Cardiac fibroblast (primary cell): ENCODE measurements around the gene SMAP1.

ENCODE experiments used
- DNase-seq, 2 donors: peaks; one replicate each; pipeline versions ENCODE4 v3.0.0 to v3.0.0-alpha.2; 2010; ENCODE audit warnings: low read depth in 2 of 2
- H3K4me3 ChIP-seq, 2 donors: replicated peaks in 1 of 2; 1 replicate in 1 of 2; 2 replicates in 1 of 2; pipeline ENCODE4 v1.5.1; 2011; ENCODE audit warnings: low read depth in 2 of 2, low read length in 2 of 2, mild to moderate bottlenecking in 2 of 2, moderate library complexity in 1 of 2
- CTCF ChIP-seq: IDR thresholded peaks from one replicate; pipeline ENCODE4 v1.5.1; 2011; ENCODE audit warnings: low read depth, mild to moderate bottlenecking, low read length, inconsistent platforms

Gene SMAP1

GRCh38 chr6:70633870-70634269, 33.8 kb upstream of the SMAP1 start:
- no peak for DNase-seq
- TF ChIP-seq CTCF: no peak
- H3K4me3 ChIP-seq: no peak overlapping the region

GRCh38 chr6:70636596-70636995, 31.1 kb upstream of the SMAP1 start:
- no peak for TF ChIP-seq CTCF
- DNase-seq: no peak
- no peak overlapping the region for H3K4me3 ChIP-seq

- no peak for DNase-seq
- no peak overlapping the region for H3K4me3 ChIP-seq
- no peak for TF ChIP-seq CTCF
Measured at GRCh38 chr6:70638468-70638867, 29.2 kb upstream of the SMAP1 start.

GRCh38 chr6:70651326-70651905, 16.3 kb upstream of the SMAP1 start:
- no peak for DNase-seq
- TF ChIP-seq CTCF: no peak
- H3K4me3 ChIP-seq: no peak overlapping the region

- no peak overlapping the region for H3K4me3 ChIP-seq
- TF ChIP-seq CTCF: no peak
- DNase-seq: no peak
Measured at GRCh38 chr6:70652216-70652615, 15.5 kb upstream of the SMAP1 start.

DNA sequence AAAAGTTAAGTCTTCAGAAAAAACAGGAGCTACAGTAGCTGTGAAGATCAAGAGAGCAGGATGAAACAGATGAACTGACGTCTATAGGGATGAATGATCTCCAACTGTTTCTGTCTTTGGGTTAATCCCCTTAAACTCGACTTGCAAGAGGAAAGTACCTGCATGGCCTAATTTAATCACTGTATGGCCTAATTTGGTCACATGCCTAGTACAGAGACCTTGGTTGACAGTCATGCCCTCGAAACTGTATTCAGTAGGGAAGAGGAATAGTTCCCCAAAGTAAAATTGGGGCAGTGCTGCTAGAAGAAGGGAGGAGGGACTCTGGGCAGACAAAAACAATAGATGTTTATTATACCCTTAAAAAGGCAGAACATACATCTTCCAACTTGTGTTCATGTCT, 10.0 kb upstream of the SMAP1 start:
- DNase-seq: no peak
- TF ChIP-seq CTCF: no peak
- H3K4me3 ChIP-seq: no peak overlapping the region

- TF ChIP-seq CTCF: no peak
- DNase-seq: no peak
- no peak overlapping the region for H3K4me3 ChIP-seq
Measured at GRCh38 chr6:70663881-70664466, 3.7 kb upstream of the SMAP1 start.
